Fibroblast of mammary gland (primary cell): ENCODE measurements around the gene ARL6IP5.
A peak's percentile ranks its signal among the peaks of the same experiment; 100 is the strongest.

Experiments
- DNase-seq: peaks from one replicate; pipeline ENCODE4 v3.0.0-alpha.2; 2010; ENCODE audit warnings: low read depth
- H3K4me3 ChIP-seq: 2 replicates; pipeline ENCODE4 v1.5.1; 2011; ENCODE audit warnings: low read depth, mild to moderate bottlenecking, low read length, moderate library complexity; ENCODE audit not compliant: control insufficient read depth
- CTCF ChIP-seq: conservative IDR thresholded peaks from 2 replicates; pipeline ENCODE4 v1.5.1; 2011; ENCODE audit warnings: low read depth, low read length, inconsistent platforms; ENCODE audit not compliant: control insufficient read depth, insufficient read depth

Gene ARL6IP5

DNA sequence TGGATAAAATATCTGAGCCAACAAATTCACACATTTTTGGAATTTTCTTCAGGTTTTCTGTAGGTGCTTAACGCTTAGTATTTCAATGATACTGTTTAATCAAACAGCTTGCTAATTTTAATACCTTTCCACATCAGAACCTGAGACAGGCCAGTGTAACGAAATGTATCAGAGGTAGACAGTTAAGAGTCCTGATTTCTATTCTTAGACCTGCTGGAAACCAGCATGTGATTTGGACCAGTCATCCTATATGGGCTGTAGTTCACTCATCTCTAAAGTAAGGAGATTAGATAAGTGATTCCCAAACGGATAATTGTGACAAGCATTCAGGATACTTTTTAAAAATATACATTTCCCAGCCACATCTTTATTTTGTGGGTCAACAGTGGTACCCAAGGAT lies 18.4 kb downstream of the ARL6IP5 start:
- no peak for DNase-seq
- H3K4me3 ChIP-seq, result no peak overlapping the region
- TF ChIP-seq CTCF, result no peak

DNA sequence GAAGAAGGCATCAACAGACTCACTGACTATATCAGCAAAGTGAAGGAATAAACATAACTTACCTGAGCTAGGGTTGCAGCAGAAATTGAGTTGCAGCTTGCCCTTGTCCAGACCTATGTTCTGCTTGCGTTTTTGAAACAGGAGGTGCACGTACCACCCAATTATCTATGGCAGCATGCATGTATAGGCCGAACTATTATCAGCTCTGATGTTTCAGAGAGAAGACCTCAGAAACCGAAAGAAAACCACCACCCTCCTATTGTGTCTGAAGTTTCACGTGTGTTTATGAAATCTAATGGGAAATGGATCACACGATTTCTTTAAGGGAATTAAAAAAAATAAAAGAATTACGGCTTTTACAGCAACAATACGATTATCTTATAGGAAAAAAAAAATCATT lies 19.8 kb downstream of the ARL6IP5 start:
- no peak overlapping the region for H3K4me3 ChIP-seq
- no peak for TF ChIP-seq CTCF
- DNase-seq, result no peak

DNA sequence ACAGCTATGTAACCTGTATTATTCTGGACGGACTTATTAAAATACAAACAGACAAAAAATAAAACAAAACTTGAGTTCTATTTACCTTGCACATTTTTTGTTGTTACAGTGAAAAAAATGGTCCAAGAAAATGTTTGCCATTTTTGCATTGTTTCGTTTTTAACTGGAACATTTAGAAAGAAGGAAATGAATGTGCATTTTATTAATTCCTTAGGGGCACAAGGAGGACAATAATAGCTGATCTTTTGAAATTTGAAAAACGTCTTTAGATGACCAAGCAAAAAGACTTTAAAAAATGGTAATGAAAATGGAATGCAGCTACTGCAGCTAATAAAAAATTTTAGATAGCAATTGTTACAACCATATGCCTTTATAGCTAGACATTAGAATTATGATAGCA lies 20.6 kb downstream of the ARL6IP5 start:
- H3K4me3 ChIP-seq, result no peak overlapping the region
- no peak for TF ChIP-seq CTCF
- DNase-seq, result no peak

DNA sequence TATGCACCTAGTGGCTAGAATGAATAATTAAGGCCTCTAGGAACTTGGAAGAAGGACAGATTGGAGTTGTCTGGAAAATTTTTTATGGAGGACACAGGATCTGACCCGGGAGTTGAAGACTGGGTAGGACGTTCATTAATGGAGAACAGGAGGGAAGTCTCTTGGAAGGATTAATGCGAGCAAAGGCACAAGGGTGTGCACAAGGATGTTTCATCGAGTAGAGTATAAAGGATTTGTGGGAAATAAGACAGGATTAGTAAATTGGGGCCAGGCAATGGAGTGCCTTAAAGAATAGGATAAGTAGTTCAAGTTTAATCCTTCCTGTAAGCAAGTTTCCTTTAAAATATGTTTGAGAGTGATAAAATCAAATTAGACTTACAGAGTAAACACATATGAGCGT lies 23.1 kb downstream of the ARL6IP5 start:
- no peak for TF ChIP-seq CTCF
- no peak overlapping the region for H3K4me3 ChIP-seq
- DNase-seq, result no peak

DNA sequence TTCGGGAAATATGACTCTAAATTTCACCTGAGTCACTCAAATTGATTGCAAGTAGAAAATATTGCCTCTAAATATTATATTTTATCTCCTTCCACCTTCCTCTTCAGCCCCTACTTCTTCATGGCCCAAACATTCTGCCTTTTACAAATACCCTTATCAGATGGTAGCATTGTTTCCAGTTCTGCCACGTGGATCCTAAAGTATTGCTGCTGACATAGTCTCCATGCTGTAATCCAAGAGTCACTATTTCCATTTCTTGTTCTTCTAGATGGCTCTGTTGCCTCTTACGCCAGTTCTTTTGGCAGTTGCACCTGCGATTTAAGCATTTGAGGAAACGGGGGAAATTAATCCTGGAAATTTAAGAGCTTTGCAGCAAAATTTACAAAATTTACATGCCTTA lies 24.1 kb downstream of the ARL6IP5 start:
- no peak for TF ChIP-seq CTCF
- DNase-seq, result no peak
- H3K4me3 ChIP-seq, result no peak overlapping the region

- no peak overlapping the region for H3K4me3 ChIP-seq
- DNase-seq, result no peak
- TF ChIP-seq CTCF, result no peak
Observed at GRCh38 chr3:69110941-69111546, 26.3 kb downstream of the ARL6IP5 start.

- no peak for TF ChIP-seq CTCF
- H3K4me3 ChIP-seq, result no peak overlapping the region
- peak; percentile 42 for DNase-seq
Observed at GRCh38 chr3:69113536-69113935, 28.8 kb downstream of the ARL6IP5 start.
